SJSA1 (cell line): ENCODE measurements around the gene PSD. TPM values are rescaled to one million over a fixed set of nuclear protein-coding genes. Genes with fewer than 3 reads are reported as not detected.

Experiments used
- DNase-seq, 2 experiments: peaks; one replicate each; pipeline ENCODE4 v3.0.0-alpha.2; 2015 to 2020; ENCODE audit warnings: low spot score in 2 of 2, low read depth in 1 of 2
- H3K27ac ChIP-seq: fragments of 250-450 bp; sonication (Bioruptor Pico); 2 replicates; pipeline ENCODE4 v1.5.1; 2020; ENCODE audit warnings: mild to moderate bottlenecking, moderate library complexity
- H3K27me3 ChIP-seq: fragments of 250-450 bp; sonication (Bioruptor Pico); replicated peaks from 2 replicates; pipeline ENCODE4 v1.5.1; 2020; ENCODE audit warnings: mild to moderate bottlenecking, moderate library complexity
- H3K36me3 ChIP-seq: fragments of 250-450 bp; sonication (Bioruptor Pico); 2 replicates; pipeline ENCODE4 v1.5.1; 2020; ENCODE audit warnings: mild to moderate bottlenecking
- H3K4me1 ChIP-seq: fragments of 250-450 bp; sonication (Bioruptor Pico); replicated peaks from 2 replicates; pipeline ENCODE4 v1.6.1; 2021; ENCODE audit warnings: mild to moderate bottlenecking
- H3K4me3 ChIP-seq: fragments of 250-450 bp; sonication (Bioruptor Pico); 2 replicates; pipeline ENCODE4 v1.5.1; 2020; ENCODE audit warnings: mild to moderate bottlenecking
- H3K9me3 ChIP-seq: fragments of 250-450 bp; sonication (Bioruptor Pico); replicated peaks from 2 replicates; pipeline ENCODE4 v1.5.1; 2020; ENCODE audit warnings: mild to moderate bottlenecking
- total RNA-seq: library from RNA; depleted of rRNA; stranded (reverse); fragments of >200 nt; shearing (Covaris generic); gene quantifications from 2 replicates; pipeline ENCODE4 v1.2.3, GENCODE V29; 2014

PSD gene
- total RNA-seq, 1 experiment from 2014 or later = 0.08 TPM

DNA sequence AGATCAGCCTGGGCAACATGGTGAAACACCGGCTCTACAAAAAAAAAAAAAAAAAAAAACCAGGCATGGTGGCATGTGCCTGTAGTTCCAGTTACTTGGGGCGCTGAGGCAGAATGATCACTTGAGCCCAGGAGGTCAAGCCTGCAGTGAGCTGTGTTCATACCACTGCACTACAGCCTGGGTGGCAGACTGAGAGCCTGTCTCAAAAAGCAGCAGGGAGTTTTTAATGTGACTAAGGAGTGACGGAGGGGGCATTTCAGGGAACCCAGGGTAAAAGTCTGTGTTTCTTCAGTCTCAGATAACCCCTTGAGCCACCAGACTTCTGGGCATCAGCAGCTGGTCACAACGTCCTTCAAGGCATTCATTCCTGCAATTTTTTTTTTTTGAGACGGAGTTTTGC lies 34.9 kb upstream of the PSD start:
- Histone ChIP-seq H3K4me1 (peaks cover 48% of the 10 kb centered on the region), H3K4me3 (no peak overlapping the region), H3K9me3 (peaks cover 3% of the 10 kb centered on the region; the same call in 1 of the 2 replicates), H3K36me3 (peaks cover 3% of the 10 kb centered on the region; the same call in 1 of the 2 replicates), H3K27ac (0 out of 2 replicates have a peak overlapping the region, but pooled peaks have one; percentile 8), H3K27me3 (no peaks in the 10 kb centered on the region)
- DNase-seq = no peak

DNA sequence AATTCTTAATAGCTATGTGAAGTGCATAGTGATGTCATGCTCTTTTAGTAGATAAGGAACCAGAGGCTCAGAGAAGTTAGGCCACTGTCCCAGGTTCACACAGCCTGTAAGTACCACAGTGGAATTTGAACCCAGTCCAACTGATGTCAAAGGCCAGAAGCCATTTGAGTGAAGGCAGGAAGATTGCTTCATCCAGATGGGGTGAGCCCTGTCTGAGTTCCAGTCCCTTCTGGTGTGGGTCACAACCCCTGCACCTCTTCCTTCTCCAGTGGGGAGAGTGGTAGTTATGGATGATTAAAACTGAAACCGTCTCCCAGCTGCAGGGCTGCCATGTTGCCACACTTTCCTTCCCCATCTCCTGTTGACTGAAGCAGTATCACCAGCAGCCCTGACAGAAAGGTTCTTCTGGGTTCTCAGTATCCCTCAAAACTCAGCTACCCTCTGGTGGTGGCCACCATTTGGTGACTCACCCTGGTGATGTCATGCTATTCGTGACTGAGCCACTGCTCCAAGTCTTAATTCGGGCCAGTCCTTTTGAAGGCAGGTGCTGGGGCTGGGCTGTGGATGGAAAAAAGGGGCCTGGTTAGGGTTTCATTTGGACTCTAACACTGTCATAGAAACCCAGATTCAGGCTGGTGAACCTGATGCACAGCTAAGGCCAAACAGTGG lies 34.2 kb upstream of the PSD start:
- Histone ChIP-seq H3K27ac (no peak overlapping the region), H3K36me3 (peaks cover 3% of the 10 kb centered on the region; the same call in 1 of the 2 replicates), H3K27me3 (no peaks in the 10 kb centered on the region), H3K9me3 (peaks cover 3% of the 10 kb centered on the region; the same call in 1 of the 2 replicates), H3K4me3 (no peak overlapping the region), H3K4me1 (peaks cover 48% of the 10 kb centered on the region)
- peak; percentile 59 to 78 for DNase-seq

DNA sequence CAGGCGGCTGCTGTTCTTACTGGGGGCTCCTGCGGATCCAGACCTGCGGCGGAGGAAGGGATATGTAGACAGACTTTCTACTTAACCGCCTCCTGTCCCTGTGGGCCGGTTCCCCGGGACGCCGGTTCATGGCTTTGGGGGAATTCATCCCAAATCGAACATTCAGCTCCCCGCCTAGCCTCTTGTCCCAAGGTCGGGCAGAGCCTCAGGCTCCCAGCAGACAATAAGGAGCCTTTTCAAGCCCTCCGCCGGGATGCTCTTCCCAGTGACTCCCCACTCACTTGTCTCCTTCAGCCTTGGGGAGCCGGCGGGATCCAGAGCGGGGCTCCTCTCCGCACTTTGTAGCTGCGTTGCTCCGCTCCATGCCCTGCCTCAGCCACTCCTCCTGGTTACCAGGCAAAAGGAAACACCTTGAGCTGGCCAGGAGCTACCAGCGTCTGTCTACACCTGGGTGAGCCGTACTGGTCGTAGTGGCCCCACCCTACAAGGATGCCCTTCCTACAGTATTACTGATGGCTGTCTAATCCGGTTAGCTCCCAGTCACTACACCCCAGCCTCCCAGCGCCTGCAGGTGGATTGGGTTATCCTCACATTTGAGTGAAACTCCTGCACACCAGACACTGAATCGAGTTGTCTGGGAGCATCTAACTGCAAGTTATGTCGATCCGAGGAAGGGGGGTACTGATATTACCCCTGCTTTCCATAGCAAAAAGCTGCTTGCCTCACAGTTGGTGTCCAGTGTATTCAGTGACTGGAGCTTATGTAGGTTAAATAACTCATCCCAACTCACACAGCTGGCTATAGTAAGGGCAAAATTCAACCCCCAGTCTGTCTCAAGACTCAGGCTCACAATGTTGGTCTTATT lies 32.8 kb upstream of the PSD start, which contains the start of gene C10orf95:
C10orf95 (minus strand) TSS at position 439 of the 865 bp plus-strand sequence. CDS start 450 bp downstream, outside the sequence.
- no peaks in the 10 kb centered on the region for H3K27me3 ChIP-seq
- H3K9me3 ChIP-seq = peaks cover 3% of the 10 kb centered on the region; the same call in 1 of the 2 replicates
- no peak within 1 kb of the TSS for H3K27ac ChIP-seq
- peaks cover 3% of the 10 kb centered on the region; the same call in 1 of the 2 replicates for H3K36me3 ChIP-seq
- H3K4me3 ChIP-seq = peak within 1 kb of the TSS; percentile 78
- DNase-seq = no peak
- peaks cover 48% of the 10 kb centered on the region for H3K4me1 ChIP-seq

DNA sequence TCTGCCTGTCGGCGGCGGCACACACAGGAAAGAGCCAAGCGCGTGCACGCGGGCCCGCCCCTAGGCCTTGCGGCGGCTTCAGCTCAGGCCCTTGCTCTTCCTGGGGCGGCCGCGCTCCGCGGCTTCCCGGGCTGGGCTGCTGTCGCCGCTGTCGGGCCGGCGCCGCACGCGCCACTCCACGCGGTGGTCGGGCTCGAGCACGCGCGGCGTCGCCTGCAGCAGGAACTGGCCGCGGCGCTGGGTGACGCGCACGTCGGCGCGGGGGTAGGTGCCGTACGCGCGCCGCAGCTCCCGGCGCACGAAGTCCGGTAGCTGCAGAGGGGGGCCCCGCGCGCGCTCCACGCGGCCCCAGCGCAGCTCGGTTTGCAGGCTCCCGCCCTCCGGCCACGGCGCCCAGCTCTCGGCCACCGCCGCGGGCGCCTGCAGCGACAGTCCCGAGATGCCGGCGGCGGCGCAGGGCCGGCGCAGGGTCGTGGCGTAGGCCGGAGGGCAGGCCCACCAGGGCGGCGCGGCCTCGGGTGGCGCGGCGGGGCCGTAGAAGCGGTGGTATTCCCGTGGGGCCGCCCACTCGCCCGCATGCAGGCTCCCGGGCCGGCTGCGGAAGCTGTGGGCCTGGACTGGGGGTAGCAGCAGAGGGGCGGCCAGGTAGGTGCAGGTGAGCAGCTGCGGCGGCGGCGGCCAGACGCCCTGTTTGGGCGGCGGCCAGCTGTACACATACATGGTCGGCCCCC lies 32.0 kb upstream of the PSD start:
- no peak overlapping the region for H3K27ac ChIP-seq

DNA sequence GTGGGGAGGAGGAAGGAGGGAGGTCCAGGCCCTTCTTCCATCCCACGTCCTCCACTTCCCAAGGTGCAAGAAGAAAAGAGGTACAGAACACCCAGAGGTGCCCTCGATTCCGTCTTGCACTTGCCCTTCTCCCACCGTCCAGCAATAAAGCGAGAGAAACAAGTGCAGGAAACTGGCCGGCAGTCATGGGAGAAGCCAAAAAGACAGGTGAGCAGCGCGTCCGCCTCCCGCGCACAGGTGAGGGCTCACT lies 31.5 kb upstream of the PSD start:
- peak overlapping the region; percentile 78 for H3K4me3 ChIP-seq
- DNase-seq = no peak
- 0 out of 2 replicates have a peak, but pooled peaks cover 1% of the 10 kb centered on the region for H3K27me3 ChIP-seq
- H3K36me3 ChIP-seq = peaks cover 3% of the 10 kb centered on the region; the same call in 1 of the 2 replicates
- peaks cover 41% of the 10 kb centered on the region for H3K4me1 ChIP-seq
- H3K9me3 ChIP-seq = peaks cover 3% of the 10 kb centered on the region; the same call in 1 of the 2 replicates
- no peak overlapping the region for H3K27ac ChIP-seq

More for the DNA sequence above, 32.0 kb upstream of the PSD start:
- Histone ChIP-seq H3K4me3 (peak overlapping the region; percentile 78), H3K36me3 (peaks cover 3% of the 10 kb centered on the region; the same call in 1 of the 2 replicates), H3K27me3 (no peaks in the 10 kb centered on the region), H3K9me3 (peaks cover 3% of the 10 kb centered on the region; the same call in 1 of the 2 replicates), H3K4me1 (peaks cover 41% of the 10 kb centered on the region)
- peak; percentile 65 to 81 for DNase-seq

DNA sequence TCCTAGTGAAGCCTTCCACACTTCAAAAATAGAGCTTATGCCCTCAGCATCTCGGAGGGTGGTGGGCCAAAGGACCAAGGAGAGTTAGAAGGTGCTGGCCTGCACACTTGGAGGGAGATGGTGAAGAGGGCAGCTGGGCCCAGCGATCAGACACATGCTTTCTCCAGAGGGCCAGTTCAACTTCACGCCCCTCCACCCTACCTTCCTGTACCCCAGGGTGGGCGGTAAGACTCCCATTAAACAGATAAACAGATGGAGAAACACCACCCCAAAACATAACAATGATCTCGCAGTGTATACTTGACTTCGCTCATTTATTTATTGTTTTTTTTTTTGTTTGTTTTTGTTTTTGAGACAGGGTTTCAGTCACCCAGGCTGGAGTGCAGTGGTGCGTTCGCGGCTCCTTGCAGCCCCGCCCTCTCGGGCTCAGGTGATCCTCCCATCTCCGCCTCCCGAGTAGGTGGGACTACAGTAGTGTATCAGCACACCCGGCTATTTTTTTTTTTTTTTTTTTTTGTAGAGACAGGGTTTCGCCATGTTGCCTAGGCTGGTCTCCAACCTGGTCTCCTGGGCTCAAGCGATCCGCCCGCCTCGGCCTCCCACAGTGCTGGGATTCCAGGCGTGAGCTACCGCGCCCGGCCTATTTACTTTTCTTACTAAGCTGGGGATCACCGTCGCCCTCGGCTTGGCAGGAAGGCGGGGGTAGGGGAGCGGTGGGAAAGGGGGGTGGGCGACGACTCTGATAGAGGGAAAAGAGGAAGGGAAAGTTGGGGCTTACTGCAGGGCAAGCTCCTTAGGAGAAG lies 30.9 kb upstream of the PSD start:
- no peak overlapping the region for H3K27ac ChIP-seq
- 0 out of 2 replicates have a peak, but pooled peaks cover 4% of the 10 kb centered on the region for H3K27me3 ChIP-seq
- H3K36me3 ChIP-seq = peaks cover 3% of the 10 kb centered on the region; the same call in 1 of the 2 replicates
- peaks cover 41% of the 10 kb centered on the region for H3K4me1 ChIP-seq
- no peak for DNase-seq
- H3K9me3 ChIP-seq = peaks cover 3% of the 10 kb centered on the region; the same call in 1 of the 2 replicates
- peak overlapping the region; percentile 78 for H3K4me3 ChIP-seq

DNA sequence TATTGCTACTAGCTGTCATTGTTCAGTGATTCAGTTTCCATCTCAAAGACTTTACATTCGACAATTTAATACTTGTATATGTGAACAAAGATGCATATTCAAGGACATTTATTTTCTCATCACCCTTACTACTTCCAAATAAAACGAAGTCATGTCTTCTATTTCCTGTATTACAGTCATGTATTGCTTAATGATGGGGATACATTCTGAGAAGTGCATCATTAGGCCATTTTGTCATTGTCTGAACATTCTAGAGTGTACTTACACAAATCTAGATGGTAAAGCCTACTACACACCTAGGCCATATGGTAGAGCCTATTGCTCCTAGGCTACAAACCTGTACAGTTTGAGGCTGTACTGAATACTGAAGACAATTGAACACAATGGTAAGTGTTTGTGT lies 26.3 kb upstream of the PSD start:
- Histone ChIP-seq H3K36me3 (no peaks in the 10 kb centered on the region), H3K27me3 (0 out of 2 replicates have a peak, but pooled peaks cover 4% of the 10 kb centered on the region), H3K4me1 (peaks cover 4% of the 10 kb centered on the region), H3K4me3 (no peak overlapping the region), H3K9me3 (no peaks in the 10 kb centered on the region), H3K27ac (no peak overlapping the region)
- no peak for DNase-seq

DNA sequence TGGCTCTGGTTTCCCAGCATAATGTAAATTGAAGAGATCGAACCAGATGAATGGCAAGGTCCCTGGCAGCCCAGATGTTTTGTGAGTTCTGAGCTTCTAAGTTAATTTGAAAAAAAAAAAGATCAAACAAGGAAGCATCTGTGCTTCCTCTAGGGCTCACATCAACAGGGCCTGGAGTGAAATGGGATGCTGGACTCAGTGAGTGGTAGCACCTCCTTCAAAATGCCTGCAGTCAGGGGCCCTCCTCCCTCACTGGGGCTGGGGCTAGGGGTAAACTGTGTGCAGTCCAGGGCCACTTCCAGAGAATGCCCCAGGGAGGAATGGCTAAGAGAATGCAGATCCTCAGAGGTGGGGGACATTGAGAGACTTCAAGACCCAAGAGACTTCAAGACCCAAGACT lies 19.8 kb upstream of the PSD start:
- no peaks in the 10 kb centered on the region for H3K9me3 ChIP-seq
- no peak overlapping the region for H3K27ac ChIP-seq
- no peak overlapping the region for H3K4me3 ChIP-seq
- no peaks in the 10 kb centered on the region for H3K36me3 ChIP-seq
- H3K4me1 ChIP-seq = no peaks in the 10 kb centered on the region
- DNase-seq = no peak
- no peaks in the 10 kb centered on the region for H3K27me3 ChIP-seq

DNA sequence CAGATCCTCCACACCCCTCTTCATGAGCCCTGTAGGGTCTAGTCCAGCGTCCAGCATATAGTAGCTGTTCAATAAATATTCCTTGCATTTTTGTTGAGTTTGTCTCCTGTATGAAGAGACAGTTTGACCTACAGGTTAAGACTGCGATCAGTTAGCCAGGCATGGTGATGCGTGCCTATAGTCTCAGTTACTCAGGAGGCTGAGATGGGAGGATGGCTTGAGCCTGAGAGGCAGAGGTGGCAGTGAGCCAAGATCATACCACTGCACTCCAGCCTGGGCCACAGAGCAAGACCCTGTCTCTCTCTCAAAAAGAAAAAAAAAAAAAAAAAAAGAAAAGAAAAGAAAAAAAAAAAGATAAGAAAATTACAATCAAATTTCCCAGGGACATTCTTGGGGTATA lies 18.9 kb upstream of the PSD start:
- no peak overlapping the region for H3K4me3 ChIP-seq
- H3K27ac ChIP-seq = no peak overlapping the region
- H3K9me3 ChIP-seq = no peaks in the 10 kb centered on the region
- H3K27me3 ChIP-seq = no peaks in the 10 kb centered on the region
- DNase-seq = no peak
- H3K36me3 ChIP-seq = no peaks in the 10 kb centered on the region
- peaks cover 3% of the 10 kb centered on the region; the same call in 1 of the 2 replicates for H3K4me1 ChIP-seq

DNA sequence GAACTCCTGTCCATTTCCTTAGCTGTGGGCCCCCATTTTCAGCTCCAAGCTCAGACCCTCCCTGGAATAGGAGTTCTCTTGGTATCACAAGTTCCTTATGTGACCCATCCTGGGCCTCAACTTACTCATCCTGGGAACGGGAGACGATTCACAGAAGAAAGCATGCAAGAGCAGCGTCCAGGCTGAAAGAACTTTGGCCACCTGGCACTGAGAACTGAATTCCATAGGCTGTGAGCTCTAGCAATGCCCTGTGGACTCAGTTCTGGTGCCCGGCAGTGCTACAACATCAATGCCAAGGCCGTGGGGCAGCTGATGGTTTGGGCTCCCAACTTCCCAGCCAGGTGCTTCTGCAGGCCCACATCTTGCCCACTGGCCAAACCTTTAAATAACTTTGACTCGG lies 17.7 kb upstream of the PSD start:
- H3K36me3 ChIP-seq = peaks cover 3% of the 10 kb centered on the region; the same call in 1 of the 2 replicates
- H3K4me3 ChIP-seq = no peak overlapping the region
- no peaks in the 10 kb centered on the region for H3K9me3 ChIP-seq
- no peak for DNase-seq
- H3K27ac ChIP-seq = no peak overlapping the region
- no peaks in the 10 kb centered on the region for H3K27me3 ChIP-seq
- H3K4me1 ChIP-seq = peaks cover 7% of the 10 kb centered on the region

DNA sequence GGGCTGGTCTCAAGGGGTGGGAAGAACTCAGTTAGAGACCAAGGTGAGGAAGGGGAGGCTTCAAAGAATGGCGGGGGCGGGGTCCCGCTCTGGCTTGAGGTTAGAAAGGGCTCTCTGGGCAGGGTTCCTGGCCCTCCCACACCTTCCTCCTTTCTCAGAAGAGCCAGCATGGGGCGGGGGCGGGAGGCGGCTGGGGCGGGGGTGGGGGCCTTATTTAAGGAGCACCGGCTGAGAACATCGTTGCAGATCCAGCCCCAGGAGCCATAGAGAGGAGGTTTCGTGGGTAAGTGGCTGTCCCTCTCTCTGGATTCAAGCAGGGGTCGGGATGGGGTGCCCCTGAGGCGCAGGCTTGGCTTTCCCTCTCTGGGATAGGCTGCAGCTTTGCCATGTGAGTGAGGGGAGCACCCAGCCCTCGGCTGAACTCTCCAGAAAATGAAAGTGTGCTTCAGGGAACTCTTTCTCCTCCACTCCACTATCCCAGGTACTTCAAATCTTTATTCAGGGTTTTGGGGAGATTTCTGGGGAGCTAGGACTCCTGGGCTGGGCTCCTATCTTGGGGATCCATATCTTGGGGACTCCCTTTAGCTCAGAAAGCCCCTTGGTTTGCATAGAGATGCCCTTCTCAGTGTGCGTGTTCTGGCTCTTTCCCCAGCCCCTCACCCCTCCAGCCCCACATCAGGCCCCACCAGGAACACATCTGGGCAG lies 17.1 kb upstream of the PSD start:
- DNase-seq = no peak

DNA sequence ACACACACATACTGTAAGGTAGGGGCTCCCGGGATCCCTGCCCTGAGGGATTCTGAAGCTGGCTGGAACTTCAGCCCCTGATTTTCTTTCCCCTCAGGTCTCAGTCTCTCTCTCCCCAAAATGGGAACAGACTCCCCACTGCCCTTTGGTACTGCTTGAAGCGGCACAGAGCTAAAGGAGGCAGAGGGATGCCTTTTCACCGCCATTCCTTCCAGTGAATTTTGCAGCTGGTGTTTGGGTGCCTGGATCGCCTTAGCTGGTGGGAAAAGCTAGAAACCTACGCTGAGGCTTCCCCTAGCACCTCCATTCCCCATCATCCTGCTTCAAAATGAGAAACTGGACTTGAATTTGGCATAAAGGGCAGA lies 16.5 kb upstream of the PSD start:
- Histone ChIP-seq H3K9me3 (no peaks in the 10 kb centered on the region), H3K27me3 (no peaks in the 10 kb centered on the region), H3K4me1 (peaks cover 7% of the 10 kb centered on the region), H3K36me3 (peaks cover 3% of the 10 kb centered on the region; the same call in 1 of the 2 replicates), H3K27ac (no peak overlapping the region), H3K4me3 (no peak overlapping the region)
- no peak for DNase-seq

More for the DNA sequence above, 17.1 kb upstream of the PSD start:
- Histone ChIP-seq H3K4me3 (no peak overlapping the region), H3K27me3 (no peaks in the 10 kb centered on the region), H3K27ac (no peak overlapping the region), H3K9me3 (no peaks in the 10 kb centered on the region), H3K36me3 (peaks cover 3% of the 10 kb centered on the region; the same call in 1 of the 2 replicates), H3K4me1 (peaks cover 7% of the 10 kb centered on the region)
